NB4 (cell line): Measurements from ENCODE around the gene TMPRSS2.

Experiments used
- CTCF ChIP-seq: IDR thresholded peaks from one replicate; pipeline ENCODE4 v1.5.1; 2012; ENCODE audit warnings: low read depth, low read length
- MYC ChIP-seq: IDR thresholded peaks from 2 replicates; pipeline ENCODE4 v1.6.1; 2011; ENCODE audit warnings: low read depth, low read length

- TF ChIP-seq MYC (no peak), CTCF (no peak)
These were observed 22.4 kb upstream of the TMPRSS2 start for GRCh38 chr21:41530366-41530765.
